Ectodermal cell (in vitro differentiated cells): Measurements from ENCODE around the gene LIN7A.
"Not testable (repeated sequence)": the region's sequence is repeated elsewhere in the genome, so short reads cannot be mapped to it uniquely, and the experiment has no call there.

Experiments
- H3K27ac ChIP-seq: 2 replicates; pipeline ENCODE4 v1.7.0; 2013; ENCODE audit warnings: mild to moderate bottlenecking, low read depth, low read length; ENCODE audit not compliant: insufficient read depth, poor library complexity, severe bottlenecking
- H3K27me3 ChIP-seq: 2 replicates; pipeline ENCODE4 v1.7.0; 2013; ENCODE audit warnings: mild to moderate bottlenecking, low read length; ENCODE audit not compliant: insufficient read depth, control insufficient read depth, poor library complexity, severe bottlenecking
- H3K36me3 ChIP-seq: one replicate; pipeline ENCODE4 v1.7.0; 2013; ENCODE audit warnings: low read length; ENCODE audit not compliant: control insufficient read depth, insufficient read depth
- H3K4me1 ChIP-seq: one replicate; pipeline ENCODE4 v1.7.0; 2013; ENCODE audit warnings: low read length; ENCODE audit not compliant: control insufficient read depth, insufficient read depth
- H3K4me3 ChIP-seq: 2 replicates; pipeline ENCODE4 v1.7.0; 2013; ENCODE audit warnings: low read depth, low read length, control low read depth; ENCODE audit not compliant: insufficient read depth
- H3K9me3 ChIP-seq: 2 replicates; pipeline ENCODE4 v1.7.0; 2013; ENCODE audit warnings: mild to moderate bottlenecking, low read length, moderate library complexity; ENCODE audit not compliant: control insufficient read depth
- WGBS, 2 experiments: methylation state at CpG; one replicate each; pipeline ENCODE4 v1.1.7; 2013; ENCODE audit warnings: missing lambda C conversion rate in 2 of 2; 5-methylcytosine and 5-hydroxymethylcytosine counted together

LIN7A gene

GRCh38 chr12:80794551-80794950, 143.2 kb downstream of the LIN7A start:
- H3K27ac ChIP-seq = peak overlapping the region; percentile 4
- H3K9me3 ChIP-seq = no peaks in the 10 kb centered on the region
- no peaks in the 10 kb centered on the region for H3K36me3 ChIP-seq
- H3K27me3 ChIP-seq = no peaks in the 10 kb centered on the region
- 24 to 36% methylated on average over 1 of the region's 1 CpG for WGBS, 2 experiments
- no peak overlapping the region for H3K4me3 ChIP-seq
- peaks cover 12% of the 10 kb centered on the region for H3K4me1 ChIP-seq

DNA sequence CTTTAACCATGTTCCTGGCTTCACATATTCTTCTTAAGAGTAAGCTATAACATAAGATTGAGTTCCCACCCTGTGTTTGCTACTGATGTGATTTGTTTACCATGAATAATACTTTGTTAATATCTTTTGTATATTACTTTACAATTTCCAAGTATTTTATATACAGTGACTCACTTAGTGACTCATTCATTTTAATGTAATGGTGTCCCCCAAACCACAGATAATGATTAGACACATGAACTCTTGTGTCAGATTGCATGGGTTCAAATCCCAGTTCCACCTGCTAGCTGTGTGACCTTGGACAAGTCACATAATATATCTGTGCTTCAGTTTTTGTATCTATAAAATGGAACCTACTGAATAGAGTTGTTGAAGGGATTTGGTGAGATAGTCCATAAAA, 144.9 kb downstream of the LIN7A start:
- H3K27me3 ChIP-seq = no peaks in the 10 kb centered on the region
- H3K4me1 ChIP-seq = peaks cover 12% of the 10 kb centered on the region
- no peak overlapping the region for H3K4me3 ChIP-seq
- no peak overlapping the region for H3K27ac ChIP-seq
- no peaks in the 10 kb centered on the region for H3K36me3 ChIP-seq
- no peaks in the 10 kb centered on the region for H3K9me3 ChIP-seq

GRCh38 chr12:80791863-80792262, 145.9 kb downstream of the LIN7A start:
- Histone ChIP-seq H3K4me3 (no peak overlapping the region), H3K27me3 (no peaks in the 10 kb centered on the region), H3K9me3 (no peaks in the 10 kb centered on the region), H3K27ac (no peak overlapping the region), H3K4me1 (peaks cover 12% of the 10 kb centered on the region), H3K36me3 (no peaks in the 10 kb centered on the region)

DNA sequence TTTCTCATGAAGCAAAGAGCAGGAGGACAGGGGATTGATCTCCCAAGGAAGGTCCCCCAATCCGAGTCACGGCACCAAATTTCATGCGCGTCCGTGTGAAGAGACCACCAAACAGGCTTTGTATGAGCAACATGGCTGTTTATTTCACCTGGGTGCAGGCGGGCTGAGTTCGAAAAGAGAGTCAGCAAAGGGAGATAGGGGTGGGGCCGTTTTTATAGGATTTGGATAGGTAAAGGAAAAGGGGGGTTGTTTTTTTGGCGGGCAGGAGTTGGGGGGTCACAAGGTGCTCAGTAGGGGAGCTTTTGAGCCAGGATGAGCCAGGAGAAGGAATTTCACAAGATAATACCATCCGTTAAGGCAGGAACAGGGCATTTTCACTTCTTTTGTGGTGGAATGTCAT, 149.3 kb downstream of the LIN7A start:
- H3K4me1 ChIP-seq, H3K4me3 ChIP-seq, H3K27ac ChIP-seq, H3K36me3 ChIP-seq, H3K9me3 ChIP-seq, H3K27me3 ChIP-seq: not testable (repeated sequence)
- 93% methylated on average over 10 of the region's 10 CpGs for WGBS, 2 experiments

DNA sequence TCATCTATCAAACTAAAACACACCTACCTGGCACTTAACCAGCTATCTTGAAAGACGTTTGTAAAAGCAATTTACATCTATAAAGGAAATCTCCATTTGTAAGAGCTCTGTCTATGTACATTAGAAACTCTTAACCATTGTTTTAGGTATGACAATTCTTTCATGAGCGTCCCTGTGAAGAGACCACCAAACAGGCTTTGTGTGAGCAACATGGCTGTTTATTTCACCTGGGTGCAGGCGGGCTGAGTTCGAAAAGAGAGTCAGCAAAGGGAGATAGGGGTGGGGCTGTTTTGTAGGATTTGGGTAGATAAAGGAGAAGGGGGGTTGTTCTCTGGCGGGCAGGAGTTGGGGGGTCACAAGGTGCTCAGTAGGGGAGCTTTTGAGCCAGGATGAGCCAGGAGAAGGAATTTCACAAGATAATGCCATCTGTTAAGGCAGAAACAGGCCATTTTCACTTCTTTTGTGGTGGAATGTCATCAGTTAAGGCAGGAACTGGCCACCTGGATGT, 154.7 kb downstream of the LIN7A start:
- 64 to 67% methylated on average over 5 of the region's 5 CpGs for WGBS, 2 experiments
- not testable (repeated sequence) for H3K27ac ChIP-seq, H3K4me3 ChIP-seq, H3K9me3 ChIP-seq, H3K4me1 ChIP-seq, H3K36me3 ChIP-seq, H3K27me3 ChIP-seq

GRCh38 chr12:80781313-80781712, 156.4 kb downstream of the LIN7A start:
- Histone ChIP-seq H3K27me3 (no peaks in the 10 kb centered on the region), H3K4me1 (no peaks in the 10 kb centered on the region), H3K9me3 (no peaks in the 10 kb centered on the region), H3K36me3 (no peaks in the 10 kb centered on the region), H3K4me3 (no peak overlapping the region), H3K27ac (no peak overlapping the region)
- 78 to 82% methylated on average over 1 of the region's 1 CpG for WGBS, 2 experiments

DNA sequence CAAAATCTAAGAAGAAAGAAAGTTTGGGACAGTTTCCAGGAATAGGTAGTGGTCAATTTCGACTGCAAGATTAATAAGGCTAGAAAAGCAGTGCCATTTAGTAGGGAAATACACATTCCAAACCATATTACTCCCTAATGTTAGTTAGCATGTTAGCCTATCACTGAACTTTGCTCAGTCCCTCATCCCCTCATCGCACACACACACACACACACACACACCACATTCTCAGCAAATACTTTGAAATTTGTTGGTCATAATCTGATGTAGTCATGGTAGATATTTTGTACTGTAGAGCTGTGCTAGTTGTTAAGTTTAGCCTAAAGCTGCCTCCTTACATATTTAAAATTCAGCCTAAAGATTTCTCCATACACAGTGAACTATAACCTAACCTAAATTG, 157.0 kb downstream of the LIN7A start:
- no peaks in the 10 kb centered on the region for H3K36me3 ChIP-seq
- H3K4me1 ChIP-seq = no peaks in the 10 kb centered on the region
- no peak overlapping the region for H3K4me3 ChIP-seq
- no peaks in the 10 kb centered on the region for H3K9me3 ChIP-seq
- 78 to 86% methylated on average over 1 of the region's 2 CpGs for WGBS, 2 experiments
- H3K27ac ChIP-seq = no peak overlapping the region
- H3K27me3 ChIP-seq = no peaks in the 10 kb centered on the region

DNA sequence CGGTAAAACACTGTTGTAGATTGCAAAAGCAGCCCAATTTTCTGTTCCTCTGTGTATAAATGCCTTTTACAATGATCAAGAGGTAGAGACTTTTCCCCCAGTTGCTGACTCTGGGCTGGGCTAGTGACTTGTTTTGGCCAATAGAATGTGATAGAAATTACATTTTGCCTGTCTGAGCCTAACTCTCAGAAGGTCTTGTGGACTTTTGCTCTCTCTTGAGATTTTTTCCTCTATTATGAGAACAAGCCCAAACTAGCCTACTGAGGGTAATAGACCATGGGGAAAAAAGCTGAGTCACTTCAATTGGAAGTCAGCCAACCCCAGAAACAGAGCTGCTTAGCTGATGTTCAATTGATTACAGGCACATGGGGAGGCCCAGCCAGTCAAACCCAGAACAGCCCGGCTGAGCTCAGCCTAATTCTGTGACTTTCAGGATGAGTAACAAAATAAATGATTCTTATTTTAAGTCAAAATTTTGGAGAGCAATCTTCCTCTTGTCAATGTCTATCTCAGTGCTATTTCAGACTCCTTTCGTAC, 159.7 kb downstream of the LIN7A start:
- H3K4me1 ChIP-seq = no peaks in the 10 kb centered on the region
- no peaks in the 10 kb centered on the region for H3K9me3 ChIP-seq
- H3K4me3 ChIP-seq = no peak overlapping the region
- H3K27ac ChIP-seq = no peak overlapping the region
- WGBS, 2 experiments = 89 to 92% methylated on average over 3 of the region's 3 CpGs
- no peaks in the 10 kb centered on the region for H3K36me3 ChIP-seq
- no peaks in the 10 kb centered on the region for H3K27me3 ChIP-seq

DNA sequence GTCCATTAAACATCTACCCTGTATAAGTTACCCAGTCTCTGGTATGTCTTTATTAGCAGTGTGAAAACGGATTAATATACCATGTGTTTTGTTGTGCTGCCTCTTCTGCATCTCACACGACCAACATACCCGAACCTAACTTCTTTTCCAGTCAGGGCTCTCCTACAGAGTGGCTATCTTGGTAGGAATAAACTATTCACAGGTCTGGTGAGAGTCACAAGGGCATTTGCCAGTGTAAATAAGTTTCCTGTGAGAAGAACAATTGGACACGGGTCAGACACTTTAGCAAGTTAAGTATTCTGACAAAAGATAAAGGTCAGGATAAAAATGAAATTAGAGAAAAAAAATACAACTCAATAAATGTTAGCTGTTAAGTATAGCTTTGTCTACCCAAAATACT, 160.1 kb downstream of the LIN7A start:
- 90 to 92% methylated on average over 3 to 4 of the region's 4 CpGs for WGBS, 2 experiments
- H3K36me3 ChIP-seq = no peaks in the 10 kb centered on the region
- H3K27ac ChIP-seq = no peak overlapping the region
- no peaks in the 10 kb centered on the region for H3K4me1 ChIP-seq
- H3K4me3 ChIP-seq = no peak overlapping the region
- no peaks in the 10 kb centered on the region for H3K9me3 ChIP-seq
- H3K27me3 ChIP-seq = no peaks in the 10 kb centered on the region

- 93 to 94% methylated on average over 2 of the region's 2 CpGs for WGBS, 2 experiments
- Histone ChIP-seq H3K36me3 (no peaks in the 10 kb centered on the region), H3K27ac (no peak overlapping the region), H3K9me3 (no peaks in the 10 kb centered on the region), H3K4me3 (no peak overlapping the region), H3K27me3 (no peaks in the 10 kb centered on the region), H3K4me1 (no peaks in the 10 kb centered on the region)
These were observed 161.0 kb downstream of the LIN7A start for GRCh38 chr12:80776706-80777105.

- WGBS, 2 experiments = 93 to 94% methylated on average over 2 of the region's 2 CpGs
- Histone ChIP-seq H3K4me3 (no peak overlapping the region), H3K9me3 (no peaks in the 10 kb centered on the region), H3K4me1 (no peaks in the 10 kb centered on the region), H3K36me3 (no peaks in the 10 kb centered on the region), H3K27ac (no peak overlapping the region), H3K27me3 (no peaks in the 10 kb centered on the region)
These were observed 166.8 kb downstream of the LIN7A start for GRCh38 chr12:80770958-80771357.
